OCI-LY3 (cell line): ENCODE data around the gene CREB3L1.
A peak's percentile ranks its signal among the peaks of the same experiment; 100 is the strongest.

Source experiments
- H2AFZ ChIP-seq: fragments of 200-600, 300-600 bp; shearing (Covaris generic); 2 replicates; pipeline ENCODE4 v1.6.0; 2014; ENCODE audit warnings: antibody characterized with exemption, low read depth, low read length
- H3K27ac ChIP-seq: fragments of 200-600, 300-600 bp; sonication (generic); 2 replicates; pipeline ENCODE4 v1.5.1; 2014; ENCODE audit warnings: mild to moderate bottlenecking, low read length, moderate library complexity, mixed read lengths
- H3K27me3 ChIP-seq: fragments of 200-600, 300-600 bp; sonication (generic); 2 replicates; pipeline ENCODE4 v1.6.1; 2014; ENCODE audit warnings: low read depth, low read length, mixed read lengths
- H3K36me3 ChIP-seq: fragments of 200-600, 300-600 bp; sonication (generic); replicated peaks from 2 replicates; pipeline ENCODE3; 2014; ENCODE audit warnings: low read depth, low read length, mixed read lengths
- H3K4me1 ChIP-seq: fragments of 300-600, 200-600 bp; sonication (generic); 2 replicates; pipeline ENCODE4 v1.6.1; 2014; ENCODE audit warnings: low read length, mixed read lengths
- H3K4me2 ChIP-seq: fragments of 200-600, 300-600 bp; sonication (generic); 2 replicates; pipeline ENCODE4 v1.6.1; 2014; ENCODE audit warnings: low read length, mixed read lengths
- H3K4me3 ChIP-seq: fragments of 300-600, 200-600 bp; sonication (generic); 2 replicates; pipeline ENCODE4 v1.5.1; 2014; ENCODE audit warnings: antibody characterized with exemption, mild to moderate bottlenecking, low read length, moderate library complexity
- H3K79me2 ChIP-seq: fragments of 300-600, 200-600 bp; shearing (Covaris generic); 2 replicates; pipeline ENCODE4 v1.6.1; 2014; ENCODE audit warnings: mild to moderate bottlenecking, low read length, mixed read lengths
- H3K9ac ChIP-seq: fragments of 300-600, 200-600 bp; shearing (Covaris generic); 2 replicates; pipeline ENCODE4 v1.6.0; 2014; ENCODE audit warnings: mild to moderate bottlenecking, low read length, moderate library complexity
- H3K9me3 ChIP-seq: fragments of 200-600, 300-600 bp; shearing (Covaris generic); 2 replicates; pipeline ENCODE4 v1.6.1; 2014; ENCODE audit warnings: low read length, mixed read lengths; ENCODE audit not compliant: insufficient read depth
- H4K20me1 ChIP-seq: fragments of 200-600, 300-600 bp; sonication (generic); 2 replicates; pipeline ENCODE4 v1.6.1; 2016; ENCODE audit warnings: low read length, mixed read lengths; ENCODE audit not compliant: insufficient read depth
- EZH2phosphoT487 ChIP-seq: fragments of 200-600 bp; shearing (Covaris generic); IDR thresholded peaks from 2 replicates; pipeline ENCODE4 v1.6.1; 2018; ENCODE audit warnings: antibody characterized with exemption, mixed run types, low read depth
- TF ChIP-seq, protein P1 (sequence below): fragments of 200-600, 300-600 bp; sonication (generic); IDR thresholded peaks from 2 replicates; pipeline ENCODE4 v1.5.1; 2014; ENCODE audit warnings: antibody characterized with exemption, low read length, low read depth

Gene CREB3L1

DNA sequence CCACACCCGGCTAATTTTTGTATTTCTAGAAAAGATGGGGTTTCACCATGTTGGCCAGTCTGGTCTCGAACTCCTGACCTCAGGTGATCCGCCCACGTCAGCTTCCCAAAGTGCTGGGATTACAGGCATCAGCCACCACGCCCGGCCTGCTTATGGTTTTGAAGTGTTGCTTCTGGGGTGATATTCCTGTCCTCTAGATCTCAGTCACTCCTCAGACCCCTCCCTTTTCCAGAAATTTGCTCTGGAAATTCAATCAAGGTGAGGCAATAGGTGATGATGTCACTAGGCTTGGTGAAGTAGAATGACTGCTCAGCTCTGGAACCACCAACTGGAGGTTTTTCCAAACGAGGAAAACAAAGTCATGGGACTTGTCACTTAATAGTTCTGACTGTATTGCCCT is 36.6 kb upstream of the CREB3L1 start:
- Histone ChIP-seq H3K4me3 (no peak overlapping the region), H3K4me1 (peaks cover 39% of the 10 kb centered on the region)

DNA sequence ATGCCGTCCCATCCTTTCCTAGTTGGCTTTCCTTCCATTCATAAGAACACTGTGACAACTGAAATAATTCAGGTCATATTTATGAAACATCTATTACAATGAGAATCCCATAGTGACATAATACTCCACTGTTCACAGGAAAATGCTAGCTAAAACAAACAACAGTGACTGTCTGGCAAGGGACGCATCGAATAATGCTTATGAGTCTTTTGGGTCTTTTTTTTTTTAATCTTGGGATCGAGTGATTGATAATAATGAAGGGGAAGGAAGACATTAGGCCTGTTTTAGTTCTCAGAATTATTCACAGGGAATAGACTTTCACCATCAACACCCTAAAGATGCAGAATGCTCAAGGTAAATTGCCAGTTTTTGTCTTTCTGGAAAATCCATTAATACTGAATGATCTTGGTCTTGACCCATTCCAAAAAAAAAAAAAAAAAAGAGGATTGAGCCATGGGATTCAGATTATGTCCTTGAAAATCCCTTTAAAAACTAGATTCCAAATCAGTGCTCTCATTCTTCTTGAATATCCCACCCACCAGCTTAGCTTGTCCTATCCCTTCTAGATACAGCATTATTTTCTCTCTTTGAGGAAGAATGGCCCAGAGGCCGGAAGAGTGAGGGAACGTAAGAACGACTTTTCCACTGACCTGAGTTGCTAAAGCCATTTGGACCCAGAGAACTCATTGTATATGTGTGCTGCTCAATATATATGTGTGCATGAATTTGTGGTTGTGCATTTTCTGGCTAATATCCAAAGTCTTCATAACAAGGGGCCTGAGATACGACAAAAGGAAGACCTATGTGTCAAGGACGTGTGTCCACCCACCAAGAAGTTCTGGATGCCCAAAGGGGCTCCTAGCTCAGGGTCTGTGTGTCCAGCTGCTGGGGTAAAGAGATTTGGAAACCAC is 35.2 kb upstream of the CREB3L1 start:
- Histone ChIP-seq H4K20me1 (no peaks in the 10 kb centered on the region), H3K79me2 (no peaks in the 10 kb centered on the region), H3K36me3 (no peaks in the 10 kb centered on the region), H3K4me1 (peaks cover 24% of the 10 kb centered on the region), H3K9ac (peak overlapping the region; percentile 82), H3K9me3 (no peaks in the 10 kb centered on the region), H3K4me3 (peak overlapping the region; percentile 89), H3K4me2 (peak overlapping the region; percentile 89), H2AFZ (no peak overlapping the region), H3K27ac (no peak overlapping the region), H3K27me3 (no peaks in the 10 kb centered on the region)
- TF ChIP-seq, protein P1, sequence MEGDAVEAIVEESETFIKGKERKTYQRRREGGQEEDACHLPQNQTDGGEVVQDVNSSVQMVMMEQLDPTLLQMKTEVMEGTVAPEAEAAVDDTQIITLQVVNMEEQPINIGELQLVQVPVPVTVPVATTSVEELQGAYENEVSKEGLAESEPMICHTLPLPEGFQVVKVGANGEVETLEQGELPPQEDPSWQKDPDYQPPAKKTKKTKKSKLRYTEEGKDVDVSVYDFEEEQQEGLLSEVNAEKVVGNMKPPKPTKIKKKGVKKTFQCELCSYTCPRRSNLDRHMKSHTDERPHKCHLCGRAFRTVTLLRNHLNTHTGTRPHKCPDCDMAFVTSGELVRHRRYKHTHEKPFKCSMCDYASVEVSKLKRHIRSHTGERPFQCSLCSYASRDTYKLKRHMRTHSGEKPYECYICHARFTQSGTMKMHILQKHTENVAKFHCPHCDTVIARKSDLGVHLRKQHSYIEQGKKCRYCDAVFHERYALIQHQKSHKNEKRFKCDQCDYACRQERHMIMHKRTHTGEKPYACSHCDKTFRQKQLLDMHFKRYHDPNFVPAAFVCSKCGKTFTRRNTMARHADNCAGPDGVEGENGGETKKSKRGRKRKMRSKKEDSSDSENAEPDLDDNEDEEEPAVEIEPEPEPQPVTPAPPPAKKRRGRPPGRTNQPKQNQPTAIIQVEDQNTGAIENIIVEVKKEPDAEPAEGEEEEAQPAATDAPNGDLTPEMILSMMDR, result no peak
- no peak for TF ChIP-seq EZH2phosphoT487

More for the DNA sequence above, 36.6 kb upstream of the CREB3L1 start:
- Histone ChIP-seq H3K9ac (no peak overlapping the region), H3K27me3 (no peaks in the 10 kb centered on the region), H2AFZ (no peak overlapping the region), H3K36me3 (no peaks in the 10 kb centered on the region), H3K9me3 (no peaks in the 10 kb centered on the region), H3K27ac (no peak overlapping the region), H3K4me2 (no peak overlapping the region), H4K20me1 (no peaks in the 10 kb centered on the region), H3K79me2 (no peaks in the 10 kb centered on the region)
- no peak for TF ChIP-seq EZH2phosphoT487
- TF ChIP-seq, protein P1, result no peak

DNA sequence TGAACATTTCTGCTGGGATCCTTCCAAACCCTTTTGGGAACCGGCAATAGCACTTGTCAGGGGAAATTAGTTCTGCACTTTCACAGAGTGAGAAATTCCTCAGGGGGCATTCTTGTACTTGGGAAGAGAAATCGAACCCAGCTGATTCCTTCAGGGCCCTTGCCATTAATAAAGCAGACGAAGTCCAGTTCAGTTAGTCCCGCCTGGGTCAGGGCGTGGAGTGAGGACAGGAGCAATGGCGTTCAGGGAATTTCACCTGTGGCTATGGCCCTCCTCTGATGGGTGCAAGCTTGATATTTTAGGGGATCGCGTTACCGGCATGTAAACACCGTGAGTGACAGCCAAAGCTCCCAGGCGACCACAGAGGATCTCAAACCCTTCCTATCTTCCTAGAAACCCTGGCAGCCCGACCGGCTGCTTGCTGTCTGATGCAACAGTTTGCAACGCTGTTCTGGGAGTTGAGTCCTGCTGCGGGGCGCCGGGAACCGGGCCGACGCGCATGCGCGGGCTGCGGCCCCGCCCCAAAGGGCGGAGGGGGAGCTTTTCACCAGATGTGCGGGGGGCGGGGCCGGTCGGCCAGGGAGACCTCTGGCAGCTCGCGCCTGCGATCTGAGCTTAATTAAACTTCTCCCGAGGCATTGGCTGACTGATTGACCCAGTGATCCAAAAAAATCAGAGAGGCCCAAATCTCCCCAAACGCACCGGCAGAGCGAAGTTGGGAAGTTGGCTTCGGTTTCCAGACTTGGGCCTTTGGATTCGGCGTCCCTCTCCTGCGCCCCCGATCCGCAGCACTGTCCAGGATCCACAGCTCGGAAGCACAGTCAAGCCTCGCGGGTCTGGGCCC is 34.3 kb upstream of the CREB3L1 start:
- H3K27me3 ChIP-seq, result no peaks in the 10 kb centered on the region
- peak overlapping the region; percentile 89 for H3K4me2 ChIP-seq
- peak overlapping the region; percentile 96 for H2AFZ ChIP-seq
- H3K4me1 ChIP-seq, result peaks cover 24% of the 10 kb centered on the region
- no peaks in the 10 kb centered on the region for H4K20me1 ChIP-seq
- no peaks in the 10 kb centered on the region for H3K36me3 ChIP-seq
- H3K27ac ChIP-seq, result peak overlapping the region; percentile 33
- no peaks in the 10 kb centered on the region for H3K79me2 ChIP-seq
- H3K9ac ChIP-seq, result peak overlapping the region; percentile 82
- peak overlapping the region; percentile 89 for H3K4me3 ChIP-seq
- TF ChIP-seq, protein P1, result no peak
- no peak for TF ChIP-seq EZH2phosphoT487
- H3K9me3 ChIP-seq, result no peaks in the 10 kb centered on the region

- Histone ChIP-seq H3K4me2 (peak overlapping the region; percentile 89), H2AFZ (peak overlapping the region; percentile 96), H3K36me3 (no peaks in the 10 kb centered on the region), H3K4me1 (peaks cover 25% of the 10 kb centered on the region), H4K20me1 (no peaks in the 10 kb centered on the region), H3K79me2 (no peaks in the 10 kb centered on the region), H3K27me3 (no peaks in the 10 kb centered on the region), H3K9me3 (no peaks in the 10 kb centered on the region), H3K4me3 (peak overlapping the region; percentile 89), H3K9ac (peak overlapping the region; percentile 82), H3K27ac (no peak overlapping the region)
- TF ChIP-seq, protein P1, result no peak
- no peak for TF ChIP-seq EZH2phosphoT487
Observed at GRCh38 chr11:46243796-46244109, 33.7 kb upstream of the CREB3L1 start.
